SK-N-SH treated with all-trans-retinoic acid at 6 μM for 48 hours (cell line): ENCODE measurements around the gene AKAP8.

Experiments used
- ARNTL ChIP-seq: fragments of 450-650 bp; formaldehyde crosslinking; IDR thresholded peaks from 2 replicates; pipeline ENCODE4 v1.5.0; 2020; ENCODE audit warnings: low read depth, mild to moderate bottlenecking, moderate library complexity, borderline replicate concordance
- OSR1 ChIP-seq: fragments of 250-450 bp; sonication (Bioruptor Pico); IDR thresholded peaks from 2 replicates; pipeline ENCODE4 v1.8.0; 2022; ENCODE audit warnings: moderate library complexity, mild to moderate bottlenecking, inconsistent platforms

DNA sequence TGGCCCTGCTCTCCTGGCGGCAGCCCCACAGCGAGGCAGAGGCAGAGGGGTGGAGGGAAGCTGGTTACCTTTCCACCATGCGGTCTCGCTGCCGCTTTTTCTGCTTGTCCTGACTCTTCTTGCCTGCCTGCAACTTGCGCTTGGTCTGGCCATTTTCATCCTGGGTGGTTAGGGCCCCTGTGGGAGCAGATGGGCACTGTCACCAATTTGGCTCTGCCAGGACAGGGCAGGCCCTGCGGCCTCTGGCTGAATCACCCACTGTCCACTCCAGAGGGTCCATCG lies 19.6 kb upstream of the AKAP8 start:
- no peak for TF ChIP-seq ARNTL (CRISPR knock-in tag)
- TF ChIP-seq OSR1, result no peak
